Gastroesophageal sphincter (tissue), 3 donors: ENCODE data around the gene TWIST2.

ENCODE experiments used
- CTCF ChIP-seq, 4 experiments: fragments of 200-600 bp in 2 of 4; fragments of 450-650 bp in 2 of 4; sonication (generic) in 1 of 4; IDR thresholded peaks; one replicate each; pipeline ENCODE4 v1.5.1; 2017 to 2019; ENCODE audit warnings: antibody characterized with exemption in 4 of 4, mild to moderate bottlenecking in 2 of 4, moderate library complexity in 2 of 4
- EP300 ChIP-seq: sonication (generic); formaldehyde crosslinking; IDR thresholded peaks from one replicate; pipeline ENCODE4 v1.6.1; 2017; ENCODE audit warnings: antibody characterized with exemption, mild to moderate bottlenecking
- POLR2A ChIP-seq, 2 donors: fragments of 450-650 bp; IDR thresholded peaks; one replicate each; pipeline ENCODE4 v1.6.1; 2017; ENCODE audit warnings: antibody characterized with exemption in 2 of 2, mild to moderate bottlenecking in 2 of 2, moderate library complexity in 1 of 2
- POLR2AphosphoS5 ChIP-seq: sonication (generic); formaldehyde crosslinking; IDR thresholded peaks from one replicate; pipeline ENCODE4 v1.6.1; 2017; ENCODE audit warnings: antibody characterized with exemption

GRCh38 chr2:238811293-238811692 is 36.6 kb upstream of the TWIST2 start:
- TF ChIP-seq CTCF (IDR thresholded peaks at IDR 0.05) (no peak), POLR2A (IDR thresholded peaks at IDR 0.05) (no peak), POLR2AphosphoS5 (no peak), EP300 (no peak)
